Natural killer cell (primary cell): ENCODE data around the gene HNRNPF. TPM values are rescaled to one million over a fixed set of nuclear protein-coding genes. Genes with fewer than 3 reads are reported as not detected.
"Not testable (repeated sequence)": the region's sequence is repeated elsewhere in the genome, so short reads cannot be mapped to it uniquely, and the experiment has no call there.

Experiments
- ATAC-seq, 3 donors: fragments of 150-1000 bp in 2 of 3; fragments of 200-7000 bp in 1 of 3; cut with Tn5 transposase; 1 replicate in 1 of 3; 2 replicates in 2 of 3; pipeline ENCODE4 v1.10.0; 2021; ENCODE audit warnings: mild to moderate bottlenecking in 2 of 3, moderate library complexity in 2 of 3
- DNase-seq, 2 donors: peaks; one replicate each; pipeline versions ENCODE4 v3.0.0 to v3.0.0-alpha.2; 2013 to 2021; ENCODE audit warnings: mixed read lengths in 1 of 2
- H3K27ac ChIP-seq: one replicate; pipeline ENCODE4 v1.5.1; 2013; ENCODE audit warnings: mild to moderate bottlenecking, low read length
- H3K27me3 ChIP-seq: one replicate; pipeline ENCODE4 v1.6.1; 2013; ENCODE audit warnings: low read length; ENCODE audit not compliant: control insufficient read depth, insufficient read depth
- H3K36me3 ChIP-seq: one replicate; pipeline ENCODE4 v1.6.1; 2013; ENCODE audit warnings: low read length; ENCODE audit not compliant: control insufficient read depth, insufficient read depth
- H3K4me1 ChIP-seq: one replicate; pipeline ENCODE4 v1.6.1; 2013; ENCODE audit warnings: low read length; ENCODE audit not compliant: control insufficient read depth, insufficient read depth
- H3K4me3 ChIP-seq: one replicate; pipeline ENCODE4 v1.5.1; 2013; ENCODE audit warnings: low read length
- H3K9me3 ChIP-seq: one replicate; pipeline ENCODE4 v1.6.1; 2013; ENCODE audit warnings: low read length; ENCODE audit not compliant: control insufficient read depth, insufficient read depth
- H3K27ac Mint-ChIP-seq, 2 donors: one replicate each; pipeline ENCODE4 v1.8.0; 2022; ENCODE audit warnings: mild to moderate bottlenecking in 2 of 2, mixed read lengths in 2 of 2, moderate library complexity in 1 of 2
- H3K27me3 Mint-ChIP-seq, 2 donors: one replicate each; pipeline ENCODE4 v1.8.0; 2022; ENCODE audit warnings: low read depth in 2 of 2, mixed read lengths in 2 of 2
- H3K36me3 Mint-ChIP-seq: one replicate; pipeline ENCODE4 v1.8.0; 2022; ENCODE audit warnings: mixed read lengths
- H3K4me1 Mint-ChIP-seq, 2 donors: one replicate each; pipeline ENCODE4 v1.8.0; 2022; ENCODE audit warnings: mixed read lengths in 2 of 2
- H3K4me3 Mint-ChIP-seq: one replicate; pipeline ENCODE4 v1.8.0; 2022; ENCODE audit warnings: mild to moderate bottlenecking, moderate library complexity, mixed read lengths
- H3K9me3 Mint-ChIP-seq, 2 donors: one replicate each; pipeline ENCODE4 v1.8.0; 2022; ENCODE audit warnings: mixed read lengths in 2 of 2
- CTCF ChIP-seq: fragments of 200-600 bp; IDR thresholded peaks from one replicate; pipeline ENCODE4 v1.8.0; 2022; ENCODE audit warnings: antibody characterized with exemption
- WGBS: methylation state at CpG from one replicate; pipeline ENCODE4 v1.1.7; 2013; ENCODE audit warnings: missing lambda C conversion rate; ENCODE audit not compliant: insufficient coverage; 5-methylcytosine and 5-hydroxymethylcytosine counted together
- intact Hi-C: fragments of 100-400 bp; cut with micrococcal nuclease; formaldehyde crosslinking; loops from one replicate; pipeline ENCODE4 v1.14.2; 2022
- total RNA-seq, 4 donors: library from RNA; stranded (reverse); fragments of 120-200 nt in 1 of 4; gene quantifications; one replicate each; pipeline versions ENCODE4 v1.2.3 to v1.2.4, GENCODE V29; 2013 to 2022

The HNRNPF gene
- total RNA-seq: 100 to 1,000 TPM; 122 to 160 (median 125) TPM
- 189 TPM for total RNA-seq (2013)

GRCh38 chr10:43408710-43409384 is at the start of gene HNRNPF:
HNRNPF (minus strand) TSS chr10:43409186; CDS start chr10:43387884, 21,302 bp downstream.
- under 1% methylated on average over 68 of the region's 68 CpGs for WGBS
- Mint-ChIP-seq H3K36me3 (no peaks in the 10 kb centered on the region), H3K4me3 (peak within 1 kb of the TSS; percentile 99), H3K27ac (peak within 1 kb of the TSS; percentile 99), H3K4me1 (peaks cover 33 to 38% of the 10 kb centered on the region in 2 donors), H3K9me3 (no peaks in the 10 kb centered on the region), H3K27me3 (no peaks in the 10 kb centered on the region)
- Histone ChIP-seq H3K9me3 (no peaks in the 10 kb centered on the region), H3K4me3 (peak within 1 kb of the TSS; percentile 96), H3K4me1 (peaks cover 49% of the 10 kb centered on the region), H3K27me3 (no peaks in the 10 kb centered on the region), H3K27ac (peak within 1 kb of the TSS; percentile 99), H3K36me3 (peaks cover 1% of the 10 kb centered on the region)
- intact Hi-C loops: loop anchor here (2.0 to 5.0 kb wide), 3 partner anchors 28 to 272 kb away; partner anchors contain the start of genes CSGALNACT2, ZNF239 and ZNF487
- TF ChIP-seq CTCF: no peak
- ATAC-seq: peak; percentile 71 to 90 (median 78)
- peak; percentile 97 to 98 for DNase-seq

- H3K27ac Mint-ChIP-seq: peak overlapping the region in 1 of 2 donors; percentile 45
- intact Hi-C loops: no loop called here
- H3K36me3 Mint-ChIP-seq: no peaks in the 10 kb centered on the region
- peaks cover 33 to 38% of the 10 kb centered on the region in 2 donors for H3K4me1 Mint-ChIP-seq
- Histone ChIP-seq H3K9me3 (no peaks in the 10 kb centered on the region), H3K27me3 (no peaks in the 10 kb centered on the region), H3K4me1 (peaks cover 36% of the 10 kb centered on the region), H3K36me3 (no peaks in the 10 kb centered on the region), H3K27ac (no peak overlapping the region), H3K4me3 (no peak overlapping the region)
- H3K9me3 Mint-ChIP-seq: no peaks in the 10 kb centered on the region
- WGBS: 93% methylated on average over 3 of the region's 3 CpGs
- TF ChIP-seq CTCF: no peak
- ATAC-seq: no peak
- H3K4me3 Mint-ChIP-seq: no peak overlapping the region
- H3K27me3 Mint-ChIP-seq: no peaks in the 10 kb centered on the region
- DNase-seq: no peak
Observed at GRCh38 chr10:43458227-43458626, 49.2 kb upstream of the HNRNPF start.

GRCh38 chr10:43456561-43456960 is 47.6 kb upstream of the HNRNPF start:
- H3K36me3 Mint-ChIP-seq, H3K9me3 Mint-ChIP-seq, DNase-seq, H3K27me3 ChIP-seq, H3K4me3 ChIP-seq, H3K27me3 Mint-ChIP-seq, intact Hi-C loops, H3K9me3 ChIP-seq, H3K36me3 ChIP-seq, ATAC-seq: not testable (repeated sequence)
- Mint-ChIP-seq H3K4me1 (peaks cover 40 to 48% of the 10 kb centered on the region in 2 donors), H3K4me3 (peak overlapping the region; percentile 31), H3K27ac (peak overlapping the region; percentile 98 to 99)
- H3K4me1 ChIP-seq: peaks cover 47% of the 10 kb centered on the region
- 97% methylated on average over 15 of the region's 15 CpGs for WGBS
- peak overlapping the region; percentile 83 for H3K27ac ChIP-seq

- Mint-ChIP-seq H3K4me3 (peak overlapping the region; percentile 97), H3K4me1 (peaks cover 39 to 45% of the 10 kb centered on the region in 2 donors), H3K27ac (peak overlapping the region; percentile 98 to 99)
- H3K27me3 ChIP-seq, H3K36me3 Mint-ChIP-seq, DNase-seq, H3K4me3 ChIP-seq, H3K9me3 ChIP-seq, H3K9me3 Mint-ChIP-seq, ATAC-seq, H3K36me3 ChIP-seq, H3K27me3 Mint-ChIP-seq, intact Hi-C loops: not testable (repeated sequence)
- H3K27ac ChIP-seq: peak overlapping the region; percentile 83
- peaks cover 60% of the 10 kb centered on the region for H3K4me1 ChIP-seq
- WGBS: 84% methylated on average over 9 of the region's 9 CpGs
Observed at GRCh38 chr10:43454025-43454424, 45.0 kb upstream of the HNRNPF start.
